HG02884 (cell line): ENCODE measurements around the gene RGL4.
"Not testable (repeated sequence)": the region's sequence is repeated elsewhere in the genome, so short reads cannot be mapped to it uniquely, and the experiment has no call there.

Source experiments
- ATAC-seq: cut with Tn5 transposase; IDR thresholded peaks from one replicate; pipeline ENCODE4 v1.9.1; 2021; ENCODE audit warnings: mild to moderate bottlenecking, moderate library complexity; ENCODE audit not compliant: unreplicated experiment

RGL4 gene, protein sequence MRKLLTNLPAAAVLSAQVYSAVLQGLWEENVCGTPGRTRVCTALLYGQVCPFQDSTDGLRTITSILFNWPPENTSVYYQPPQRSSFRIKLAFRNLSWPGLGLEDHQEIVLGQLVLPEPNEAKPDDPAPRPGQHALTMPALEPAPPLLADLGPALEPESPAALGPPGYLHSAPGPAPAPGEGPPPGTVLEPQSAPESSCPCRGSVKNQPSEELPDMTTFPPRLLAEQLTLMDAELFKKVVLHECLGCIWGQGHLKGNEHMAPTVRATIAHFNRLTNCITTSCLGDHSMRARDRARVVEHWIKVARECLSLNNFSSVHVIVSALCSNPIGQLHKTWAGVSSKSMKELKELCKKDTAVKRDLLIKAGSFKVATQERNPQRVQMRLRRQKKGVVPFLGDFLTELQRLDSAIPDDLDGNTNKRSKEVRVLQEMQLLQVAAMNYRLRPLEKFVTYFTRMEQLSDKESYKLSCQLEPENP

DNA sequence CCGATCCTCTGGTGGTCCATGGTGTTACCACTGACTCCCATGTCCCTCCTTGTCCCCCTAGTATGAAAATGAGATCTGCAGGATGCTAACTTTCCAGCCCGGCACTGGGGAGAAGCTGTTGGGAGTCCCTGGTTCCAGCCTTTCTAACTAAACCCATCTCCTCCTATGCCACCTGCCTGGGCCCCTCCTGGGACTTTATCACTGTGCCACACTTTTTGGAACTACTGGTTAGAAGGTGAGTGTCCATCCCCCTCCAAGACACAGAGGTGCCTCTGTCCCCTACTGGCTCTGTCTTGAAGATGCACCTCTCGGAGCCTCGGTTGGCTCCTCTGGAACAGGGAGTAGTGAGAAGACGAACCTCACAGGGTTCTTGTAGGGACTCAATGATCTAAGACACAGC, at the start of gene RGL4:
Gene RGL4, plus strand, starts transcription at position 301 of the 400 bp plus-strand sequence. CDS start 1,018 bp downstream, outside the sequence.
- no peak for ATAC-seq

DNA sequence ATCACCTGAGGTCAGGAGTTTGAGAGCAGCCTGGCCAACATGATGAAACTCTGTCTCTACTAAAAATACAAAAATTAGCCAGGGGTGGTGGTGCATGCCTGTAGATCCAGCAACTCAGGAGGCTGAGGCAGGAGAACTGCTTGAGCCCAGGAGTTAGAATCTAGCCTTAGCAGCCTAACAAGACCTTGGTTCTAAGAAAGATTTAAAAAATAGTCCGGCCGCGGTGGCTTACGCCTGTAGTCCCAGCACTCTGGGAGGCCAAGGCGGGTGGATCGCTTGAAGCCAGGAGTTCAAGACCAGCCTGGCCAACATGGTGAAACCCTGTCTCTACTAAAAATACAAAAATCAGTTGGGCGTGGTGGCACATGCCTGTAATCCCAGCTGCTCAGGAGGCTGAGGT, 44.3 kb upstream of the RGL4 start:
- not testable (repeated sequence) for ATAC-seq

DNA sequence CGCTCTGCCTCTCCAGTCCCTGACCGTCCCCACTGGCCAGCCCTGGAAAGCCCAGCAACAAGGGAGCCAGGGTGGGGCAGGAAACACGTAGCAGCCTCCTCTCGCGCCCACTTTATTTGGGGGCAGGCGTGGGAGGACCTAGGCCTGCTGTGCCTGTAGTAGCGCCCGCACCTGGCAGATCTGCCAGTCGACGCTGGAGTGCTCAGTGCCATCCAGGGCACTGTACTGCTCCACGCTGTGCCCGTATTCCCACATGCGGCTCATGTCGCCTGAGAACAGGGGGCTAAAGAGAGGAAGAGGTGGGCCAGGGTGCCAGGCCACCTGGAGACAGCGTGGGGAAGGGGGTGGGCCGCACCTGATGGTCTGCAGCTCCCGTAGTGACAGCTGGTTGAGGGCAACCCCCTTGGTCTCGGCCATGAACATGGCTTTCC, 41.7 kb upstream of the RGL4 start:
- no peak for ATAC-seq

DNA sequence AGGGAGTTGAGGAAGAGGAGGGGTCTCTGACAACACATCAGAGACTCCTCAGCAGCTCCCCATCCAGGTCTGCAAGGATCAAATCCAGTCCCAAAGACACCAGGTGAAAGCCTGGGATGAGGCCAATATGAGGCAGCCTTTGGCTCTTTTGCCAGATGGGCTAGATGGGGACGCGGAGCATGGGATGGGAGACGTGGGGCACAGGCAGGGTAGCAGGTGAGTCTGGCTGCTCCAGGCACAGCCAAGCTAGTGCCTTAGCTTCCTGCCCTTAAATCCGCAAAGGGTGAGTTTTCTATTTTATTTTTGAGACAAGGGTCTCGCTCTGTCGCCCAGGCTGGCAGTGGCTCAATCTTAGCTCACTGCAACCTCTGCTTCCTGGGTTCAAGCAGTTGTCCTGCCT, 39.1 kb upstream of the RGL4 start:
- no peak for ATAC-seq

DNA sequence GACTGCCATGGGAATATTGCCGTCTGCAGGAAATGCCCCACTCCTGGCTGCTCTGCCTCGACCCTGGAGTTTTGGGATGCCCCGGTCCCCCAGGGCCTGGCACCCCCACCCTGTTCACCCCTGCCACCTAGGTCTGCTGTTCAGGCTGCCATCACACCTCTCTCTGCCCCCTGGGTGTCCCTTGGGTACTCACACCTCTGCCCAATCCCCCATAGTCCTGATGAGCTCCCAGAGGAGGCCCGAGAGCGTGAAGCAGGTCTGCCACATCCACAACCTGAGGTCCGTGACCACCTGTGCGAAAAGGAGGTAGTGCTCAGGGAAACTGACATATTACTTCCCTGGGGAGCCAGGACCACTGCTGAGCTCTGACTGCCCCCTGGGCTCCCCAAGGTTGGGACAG, 38.5 kb upstream of the RGL4 start:
- no peak for ATAC-seq

DNA sequence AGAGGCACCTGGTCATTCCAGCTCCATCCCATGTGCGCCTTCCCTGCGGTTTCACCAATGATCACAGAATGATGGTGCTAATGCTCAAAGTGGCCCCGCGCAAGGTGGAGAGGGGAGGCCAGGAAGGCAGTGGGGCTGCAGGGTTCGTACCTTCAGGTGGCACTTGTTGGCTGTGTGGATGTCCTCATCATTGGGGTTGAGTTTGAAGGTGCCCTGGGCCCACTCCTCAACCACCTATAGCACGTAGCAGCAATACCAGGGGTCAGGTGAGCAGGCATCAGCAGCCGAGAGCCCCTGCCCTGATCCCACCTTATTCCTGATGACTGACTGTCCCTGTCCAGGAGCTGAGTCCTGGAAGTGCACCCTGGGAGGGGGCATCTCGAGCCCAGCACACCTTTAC, 38.1 kb upstream of the RGL4 start:
- ATAC-seq = no peak

DNA sequence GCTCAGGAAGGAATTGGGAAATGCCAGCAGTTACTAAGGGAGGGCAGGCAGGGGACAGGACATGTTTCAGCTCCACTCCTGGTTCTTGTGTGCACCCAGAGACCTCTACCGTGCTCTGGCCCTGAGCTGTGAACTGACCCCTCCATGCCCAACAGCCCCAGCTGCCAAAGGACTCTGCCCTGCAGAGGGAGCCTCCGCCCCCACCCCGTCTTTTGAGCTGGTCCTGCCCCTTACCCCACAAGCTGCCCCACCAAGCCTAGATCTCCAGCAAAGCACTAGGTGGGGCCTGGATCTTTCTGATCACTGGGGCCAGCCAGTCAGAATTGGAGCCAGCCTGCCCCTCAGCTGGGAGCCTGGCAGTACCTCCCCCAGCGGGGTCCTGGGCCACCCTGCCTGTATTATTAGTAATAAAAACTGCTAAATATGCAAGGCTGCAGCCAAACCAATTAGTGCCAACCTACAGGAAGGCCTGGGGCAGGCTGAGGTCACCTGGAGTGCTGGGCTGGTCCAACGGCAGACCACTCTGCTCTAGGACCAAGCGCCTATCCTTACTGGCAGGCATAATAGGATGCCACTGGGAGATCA, 34.8 kb upstream of the RGL4 start:
- ATAC-seq = no peak

DNA sequence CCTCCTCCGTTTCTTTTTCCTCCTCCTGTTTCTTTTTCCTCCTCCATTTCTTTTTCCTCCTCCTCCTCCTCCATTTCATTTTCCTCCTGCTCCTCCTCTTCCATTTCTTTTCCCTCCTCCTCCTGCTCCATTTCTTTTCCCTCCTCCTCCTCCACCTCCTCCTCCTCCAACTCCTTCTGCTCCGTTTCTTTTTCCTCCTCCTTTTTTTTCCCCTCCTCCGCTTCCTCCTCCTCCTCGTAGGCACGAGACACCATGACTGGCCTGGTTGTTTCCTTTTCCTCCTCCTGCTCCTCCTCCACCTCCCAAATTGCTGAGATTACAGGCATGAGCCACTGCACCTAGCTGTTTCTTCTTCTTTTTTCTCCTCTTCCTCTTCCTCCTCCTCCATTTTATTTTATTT, 33.1 kb upstream of the RGL4 start:
- ATAC-seq = no peak

DNA sequence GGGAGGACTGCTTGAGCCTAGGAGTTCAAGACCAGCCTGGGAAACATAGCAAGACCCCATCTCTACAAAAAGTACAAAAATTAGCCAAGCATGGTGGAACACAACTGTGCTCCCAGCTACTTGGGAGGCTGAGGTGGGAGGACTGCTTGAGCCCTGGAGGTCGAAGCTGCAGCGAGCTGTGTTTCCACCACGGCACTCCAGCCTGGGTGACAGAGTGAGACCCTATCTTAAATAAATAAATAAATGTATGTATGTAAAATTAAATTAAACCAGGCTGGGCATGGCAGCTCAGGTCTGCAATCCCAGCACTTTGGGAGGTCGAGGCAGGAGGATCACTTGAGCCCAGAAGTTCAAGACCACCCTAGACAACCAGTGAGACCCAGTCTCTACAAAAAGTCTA, 30.4 kb upstream of the RGL4 start:
- ATAC-seq = not testable (repeated sequence)

DNA sequence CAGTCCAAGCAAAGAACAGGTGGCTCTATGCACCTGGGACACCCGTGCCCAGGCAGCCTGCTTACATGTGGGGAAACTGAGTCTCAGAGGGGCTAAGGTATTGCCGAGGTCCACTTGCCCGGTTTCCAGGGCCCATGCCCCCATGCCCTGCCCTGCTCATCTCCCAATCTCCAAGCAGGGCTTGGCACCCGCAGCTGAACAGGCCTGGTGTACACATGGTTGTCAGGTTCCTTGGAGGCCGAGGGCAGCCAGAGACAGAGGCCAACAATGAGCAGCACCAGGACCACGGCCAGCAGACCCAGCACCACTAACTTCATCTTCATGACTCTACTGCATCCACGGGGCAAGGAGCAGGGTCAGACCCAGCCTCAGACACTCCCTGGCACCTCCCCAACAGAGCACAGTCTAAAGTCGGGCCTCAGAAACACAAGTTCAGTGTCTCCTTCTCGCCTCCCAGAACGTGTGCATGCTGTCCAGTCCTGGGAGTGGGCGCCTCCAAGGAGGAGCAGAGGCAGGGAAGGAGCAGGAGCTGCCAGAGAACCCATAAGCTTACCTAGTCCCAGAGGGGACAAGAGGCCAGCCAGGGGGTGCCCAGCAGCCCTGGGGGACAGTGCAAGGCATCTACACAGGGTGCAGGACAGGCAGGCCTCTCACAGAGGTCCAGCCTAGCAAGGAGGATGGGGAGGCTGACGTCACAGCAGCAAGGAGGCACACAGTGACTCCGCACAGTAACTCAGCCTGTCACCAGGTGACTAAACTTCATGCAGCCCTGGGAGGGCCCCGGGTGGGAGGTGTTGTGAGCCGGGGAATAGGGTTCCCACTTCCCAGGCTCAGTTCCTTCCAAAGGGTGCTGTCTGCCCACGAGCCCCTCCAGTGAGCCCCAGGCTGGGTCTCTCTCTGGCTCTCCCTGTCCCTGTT, 20.2 kb upstream of the RGL4 start:
- ATAC-seq = no peak

DNA sequence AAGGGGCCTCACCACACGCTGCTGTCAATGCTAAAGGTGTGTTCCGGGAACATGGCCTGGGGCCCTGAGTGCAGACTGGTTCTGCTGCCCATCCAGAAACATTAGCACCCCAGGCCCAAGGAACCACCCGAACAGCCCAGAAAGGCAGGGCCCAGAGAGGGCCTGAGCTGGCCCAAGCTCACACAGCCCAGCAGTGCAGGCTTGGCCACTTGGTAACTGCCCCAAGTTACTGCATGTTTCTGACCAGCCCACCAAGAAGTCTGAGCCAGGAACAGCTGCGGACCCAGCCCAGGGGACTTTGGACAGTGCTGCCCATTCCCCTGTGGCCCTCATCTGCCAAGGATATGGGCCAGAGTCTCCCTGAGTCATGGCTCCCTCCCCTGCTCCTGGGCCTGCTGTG, 19.4 kb upstream of the RGL4 start:
- not testable (repeated sequence) for ATAC-seq

DNA sequence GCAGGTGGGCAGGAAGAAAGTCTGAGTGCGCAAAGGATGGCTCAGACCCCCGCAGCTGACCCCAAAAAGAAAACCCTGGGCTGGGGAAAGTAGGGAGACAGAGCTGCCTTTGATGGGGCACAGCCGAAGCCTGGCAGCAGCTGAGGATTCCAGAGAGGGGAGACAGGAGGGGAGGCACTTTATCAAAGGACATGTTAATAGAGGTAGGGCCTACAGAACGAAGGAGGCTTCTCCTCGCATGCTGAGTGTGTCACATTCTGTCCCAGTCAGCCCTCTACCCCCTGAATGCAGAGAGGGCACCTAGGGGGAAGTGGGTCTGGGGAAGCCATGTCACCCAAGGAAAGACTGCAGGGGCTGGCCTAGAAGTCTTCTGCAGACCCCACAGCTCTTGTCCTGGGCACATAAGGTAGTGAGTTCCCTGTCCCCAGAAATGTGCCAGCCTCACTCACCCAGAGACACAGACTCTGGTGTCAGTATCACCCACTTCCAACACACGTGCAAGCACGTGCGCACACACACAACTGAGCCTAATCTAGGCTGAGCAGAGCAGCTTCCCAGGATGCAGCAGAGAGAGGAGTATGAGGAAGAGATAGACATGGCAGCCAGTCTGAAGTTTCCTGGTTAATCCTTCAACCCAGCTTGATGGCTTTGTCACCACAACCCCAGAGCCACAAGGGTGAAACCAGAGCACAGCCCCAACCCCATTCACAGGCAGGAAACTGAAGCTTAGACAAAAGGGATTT, 18.3 kb upstream of the RGL4 start:
- ATAC-seq = not testable (repeated sequence)

DNA sequence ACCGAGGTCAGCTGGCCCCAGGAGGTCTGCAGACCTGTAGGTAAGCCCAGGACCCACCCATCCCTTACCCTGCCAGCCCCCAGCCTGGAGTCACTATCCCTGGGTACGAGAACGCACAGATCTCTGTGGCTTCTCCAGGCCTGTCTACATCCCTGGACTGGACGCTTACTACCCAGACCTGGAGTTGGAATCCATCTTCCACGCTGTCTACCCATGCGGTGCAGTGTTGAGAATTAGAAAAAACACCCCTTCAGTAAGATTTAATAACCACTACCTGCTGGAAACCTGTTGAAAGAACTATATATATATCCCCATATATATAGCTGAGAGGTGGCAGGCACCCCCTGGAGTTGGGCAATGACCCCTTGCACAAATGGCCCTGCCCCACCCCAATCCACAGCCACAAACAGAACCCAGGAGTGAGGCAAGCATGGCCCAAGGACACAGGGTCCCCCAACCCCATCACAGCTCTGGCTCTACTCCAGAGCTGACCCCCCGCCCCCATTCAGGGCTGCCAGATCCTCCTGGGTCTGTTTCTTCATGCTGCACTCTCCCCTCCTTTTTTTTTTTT, 17.7 kb upstream of the RGL4 start:
- ATAC-seq = no peak

DNA sequence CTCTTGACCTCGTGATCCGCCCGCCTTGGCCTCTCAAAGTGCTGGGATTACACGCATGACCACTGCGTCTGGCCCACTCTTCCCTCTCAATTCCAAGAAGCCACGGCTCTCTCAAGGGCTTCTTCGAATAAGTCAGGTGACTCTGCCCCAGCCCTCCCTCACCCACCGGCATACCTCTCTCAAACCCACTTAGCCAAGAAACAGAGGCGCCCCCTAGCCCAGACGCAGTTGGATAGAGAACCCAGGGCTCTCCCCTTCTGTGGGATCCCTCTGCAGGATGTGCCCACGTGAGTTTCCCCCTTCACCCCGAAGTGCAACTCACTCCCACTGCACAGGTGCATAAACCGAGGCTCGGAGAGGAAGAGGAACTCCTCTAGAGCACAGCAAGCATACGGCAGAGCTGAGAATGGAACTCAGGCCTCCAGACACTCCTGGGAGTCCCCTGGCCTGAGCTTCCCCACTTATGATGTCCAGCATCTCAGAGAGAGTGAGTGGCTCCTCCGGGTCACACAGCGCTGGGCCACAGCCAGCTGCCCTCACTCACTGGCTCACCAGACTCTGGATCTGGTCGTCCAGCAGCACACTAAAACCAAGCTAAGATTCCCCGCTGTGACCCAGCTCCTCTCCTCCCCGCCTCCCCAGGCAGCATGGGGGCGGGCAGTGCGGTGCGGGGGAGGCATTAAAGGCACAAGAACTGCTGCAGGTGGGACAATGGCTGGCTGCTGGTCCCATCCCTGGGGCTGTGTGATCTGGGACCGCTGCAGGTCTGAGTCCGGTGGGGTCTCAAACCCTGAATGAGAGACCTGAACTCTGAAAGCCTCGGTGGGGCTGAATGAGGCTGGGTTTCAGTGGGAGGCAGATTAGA, 16.8 kb upstream of the RGL4 start:
- no peak for ATAC-seq

DNA sequence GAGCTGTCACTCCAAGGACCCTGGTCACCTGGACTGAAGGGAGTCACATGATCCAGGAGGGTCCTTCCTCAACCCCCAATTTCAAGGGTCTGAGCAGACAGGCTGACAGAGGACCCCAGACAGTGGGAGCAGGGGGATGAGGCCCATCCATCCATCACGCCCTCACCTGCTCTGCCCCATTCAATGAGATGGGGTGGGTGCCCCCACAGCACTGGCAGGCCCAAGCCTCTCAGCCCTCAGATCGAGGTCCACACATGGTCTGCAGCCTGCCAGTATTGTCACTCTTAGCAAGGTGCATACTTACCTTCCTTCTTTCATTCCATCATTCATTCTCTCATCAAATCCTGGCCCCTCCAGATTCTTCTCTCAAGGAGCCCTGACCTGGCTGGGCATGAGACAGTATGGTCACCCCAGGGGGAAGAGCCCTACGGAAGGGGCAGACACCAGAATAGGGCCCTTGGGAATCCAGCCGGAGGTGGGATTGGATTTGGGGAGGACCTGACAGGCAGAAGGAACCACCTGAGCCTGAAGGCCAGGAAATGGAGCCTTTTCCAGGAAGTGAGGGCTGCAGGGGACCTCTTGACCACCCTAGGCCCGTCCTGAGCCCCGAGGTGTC, 15.8 kb upstream of the RGL4 start:
- not testable (repeated sequence) for ATAC-seq

DNA sequence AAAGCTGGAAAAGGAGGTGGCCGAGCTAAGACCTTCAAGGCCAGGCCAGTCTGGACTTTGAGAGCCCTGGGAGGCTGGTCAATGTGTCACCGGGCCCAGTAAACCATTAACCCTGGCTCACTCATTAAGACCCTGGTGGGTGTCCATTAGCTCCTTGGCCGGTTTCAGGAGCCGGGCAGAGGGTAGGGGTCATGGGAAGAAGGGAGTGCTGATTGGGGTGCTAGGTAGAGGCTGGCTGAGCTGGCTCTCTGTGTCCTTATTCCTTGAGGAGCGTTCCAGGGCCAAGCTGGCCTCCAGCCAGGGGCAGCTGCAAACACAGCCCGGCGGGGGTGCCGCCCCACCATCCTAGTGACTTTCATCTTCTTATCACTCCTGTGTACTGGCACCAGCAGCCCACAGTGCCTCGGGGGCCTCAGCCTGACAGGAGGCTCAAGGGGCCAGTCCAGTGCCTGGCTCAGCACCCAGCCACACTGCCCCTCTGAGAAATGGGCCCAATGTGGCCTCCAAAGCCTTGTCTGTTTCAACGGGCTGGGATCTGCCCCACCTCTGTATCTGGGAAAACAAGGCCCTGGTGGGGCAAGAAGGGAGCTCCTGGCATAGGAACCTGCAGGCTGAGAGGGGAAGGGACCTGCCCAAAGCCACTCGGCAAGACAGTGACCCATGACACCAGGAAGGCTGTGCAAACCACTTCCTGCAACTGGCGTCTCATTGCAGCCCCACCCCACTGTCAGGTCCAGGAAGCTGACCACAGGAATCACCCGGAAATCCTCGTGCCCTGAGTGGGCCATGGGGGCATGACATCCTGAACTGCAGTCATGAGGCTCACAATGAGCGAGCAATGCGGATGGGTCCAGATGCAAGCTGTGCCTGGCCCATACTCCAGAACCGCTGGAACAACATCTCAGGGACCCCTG, 15.1 kb upstream of the RGL4 start:
- no peak for ATAC-seq

DNA sequence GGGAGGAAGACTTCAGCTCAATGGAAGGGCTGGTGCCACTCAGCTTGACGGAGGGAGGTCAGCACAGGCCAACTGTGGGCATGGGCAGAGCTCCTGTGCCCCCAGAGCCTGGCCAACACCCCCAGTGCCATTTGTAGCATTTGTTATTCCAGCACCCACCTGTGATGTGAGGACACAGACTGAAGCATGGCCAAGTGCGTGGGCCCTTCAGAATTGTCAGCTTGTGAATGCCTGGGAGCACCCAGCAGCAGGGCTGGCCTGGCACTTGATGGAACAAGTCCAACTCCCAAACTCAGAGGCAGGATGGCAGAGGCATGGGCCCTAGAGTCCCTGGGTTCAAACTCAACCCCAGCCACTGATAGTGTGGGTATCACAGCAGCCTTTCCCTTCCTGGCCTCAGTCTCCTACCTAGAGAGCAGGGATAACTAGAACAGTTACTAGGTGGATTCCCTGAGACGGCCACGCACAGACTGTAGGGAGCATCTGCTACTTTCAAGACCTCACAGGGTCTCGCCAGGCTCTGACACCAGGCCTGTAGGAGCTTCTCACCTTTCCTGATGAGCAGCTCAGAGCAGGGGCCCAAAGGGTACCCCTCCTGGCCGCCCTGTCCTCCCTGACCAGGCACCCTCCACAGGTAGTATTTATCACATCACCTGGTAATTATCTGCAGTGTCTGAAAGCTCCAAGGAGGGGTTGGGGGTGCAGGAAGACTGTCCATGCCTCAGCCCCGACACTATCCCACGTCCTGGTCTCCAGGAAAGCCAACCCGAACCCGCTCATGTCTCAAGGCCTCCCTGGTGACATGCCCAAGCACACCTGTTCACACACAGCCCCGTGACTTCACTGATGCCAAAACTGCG, 13.7 kb upstream of the RGL4 start:
- ATAC-seq = not testable (repeated sequence)
